Activated B cell treated with CpG ODN at 0.5 μM for 24 hours (primary cell): ENCODE data around the gene MOCS3. TPM values are rescaled to one million over a fixed set of nuclear protein-coding genes. Genes with fewer than 3 reads are reported as not detected.

ENCODE experiments used
- ATAC-seq: fragments of 200-7000 bp; cut with Tn5 transposase; one replicate; pipeline ENCODE4 v1.10.0; 2021; ENCODE audit warnings: low read depth, mild to moderate bottlenecking, moderate library complexity
- CTCF ChIA-PET: fragments of 350-600 bp; sonication (Branson Sonifier 250); formaldehyde crosslinking; loops from one replicate; lab custom pipeline; 2021; ENCODE audit warnings: antibody characterized with exemption; lab: Charles Lee
- POLR2A ChIA-PET: fragments of 350-600 bp; sonication (Branson Sonifier 250); formaldehyde crosslinking; loops from one replicate; lab custom pipeline; 2021; ENCODE audit warnings: antibody characterized with exemption; lab: Charles Lee
- DNase-seq: peaks from one replicate; pipeline ENCODE4 v3.0.0; 2022
- H3K27ac Mint-ChIP-seq: one replicate; pipeline ENCODE4 v1.8.0; 2020; ENCODE audit warnings: mixed read lengths
- H3K27me3 Mint-ChIP-seq: one replicate; pipeline ENCODE4 v1.8.0; 2021; ENCODE audit warnings: mixed read lengths
- H3K36me3 Mint-ChIP-seq: one replicate; pipeline ENCODE4 v1.8.0; 2021; ENCODE audit warnings: low read depth, mixed read lengths
- H3K4me1 Mint-ChIP-seq: one replicate; pipeline ENCODE4 v1.8.0; 2021; ENCODE audit warnings: mixed read lengths
- H3K4me3 Mint-ChIP-seq: one replicate; pipeline ENCODE4 v1.8.0; 2020; ENCODE audit warnings: mild to moderate bottlenecking, mixed read lengths
- H3K9me3 Mint-ChIP-seq: one replicate; pipeline ENCODE4 v1.8.0; 2020; ENCODE audit warnings: mixed read lengths
- intact Hi-C: fragments of 100-400 bp; cut with micrococcal nuclease; formaldehyde crosslinking; loops from one replicate; pipeline ENCODE4 v1.15.1; 2024
- total RNA-seq: library from RNA; stranded (reverse); gene quantifications from 2 replicates; pipeline ENCODE4 v1.2.3, GENCODE V29; 2022
- TF ChIP-seq, protein P1 (sequence below): fragments of 200-600 bp; IDR thresholded peaks from one replicate; pipeline ENCODE4 v1.8.0; 2022; ENCODE audit warnings: antibody characterized with exemption, mild to moderate bottlenecking

MOCS3 gene
- total RNA-seq, 1 donor from 2014 or later: 8.1 TPM

- TF ChIP-seq, protein P1, sequence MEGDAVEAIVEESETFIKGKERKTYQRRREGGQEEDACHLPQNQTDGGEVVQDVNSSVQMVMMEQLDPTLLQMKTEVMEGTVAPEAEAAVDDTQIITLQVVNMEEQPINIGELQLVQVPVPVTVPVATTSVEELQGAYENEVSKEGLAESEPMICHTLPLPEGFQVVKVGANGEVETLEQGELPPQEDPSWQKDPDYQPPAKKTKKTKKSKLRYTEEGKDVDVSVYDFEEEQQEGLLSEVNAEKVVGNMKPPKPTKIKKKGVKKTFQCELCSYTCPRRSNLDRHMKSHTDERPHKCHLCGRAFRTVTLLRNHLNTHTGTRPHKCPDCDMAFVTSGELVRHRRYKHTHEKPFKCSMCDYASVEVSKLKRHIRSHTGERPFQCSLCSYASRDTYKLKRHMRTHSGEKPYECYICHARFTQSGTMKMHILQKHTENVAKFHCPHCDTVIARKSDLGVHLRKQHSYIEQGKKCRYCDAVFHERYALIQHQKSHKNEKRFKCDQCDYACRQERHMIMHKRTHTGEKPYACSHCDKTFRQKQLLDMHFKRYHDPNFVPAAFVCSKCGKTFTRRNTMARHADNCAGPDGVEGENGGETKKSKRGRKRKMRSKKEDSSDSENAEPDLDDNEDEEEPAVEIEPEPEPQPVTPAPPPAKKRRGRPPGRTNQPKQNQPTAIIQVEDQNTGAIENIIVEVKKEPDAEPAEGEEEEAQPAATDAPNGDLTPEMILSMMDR: no peak
- peaks cover 21% of the 10 kb centered on the region for H3K27me3 Mint-ChIP-seq
- H3K4me1 Mint-ChIP-seq: no peaks in the 10 kb centered on the region
- H3K27ac Mint-ChIP-seq: no peak overlapping the region
- peaks cover 6% of the 10 kb centered on the region for H3K36me3 Mint-ChIP-seq
- ATAC-seq (no peak), DNase-seq (no peak)
- H3K4me3 Mint-ChIP-seq: no peak overlapping the region
- ChIA-PET POLR2A (interaction anchor here (0.7 kb wide), 1 partner anchor 11 kb away, joined by 3 read pairs; no protein-coding TSS in a partner anchor), CTCF (no interaction called here)
- H3K9me3 Mint-ChIP-seq: no peaks in the 10 kb centered on the region
- intact Hi-C loops: no loop called here
These were observed 43.0 kb downstream of the MOCS3 start for GRCh38 chr20:51001430-51002265.

GRCh38 chr20:51002633-51003032 is 44.0 kb downstream of the MOCS3 start:
- TF ChIP-seq, protein P1: no peak
- ATAC-seq: no peak
- intact Hi-C loops: no loop called here
- Mint-ChIP-seq H3K27me3 (peaks cover 21% of the 10 kb centered on the region), H3K9me3 (no peaks in the 10 kb centered on the region), H3K27ac (no peak overlapping the region), H3K36me3 (peaks cover 6% of the 10 kb centered on the region), H3K4me1 (no peaks in the 10 kb centered on the region), H3K4me3 (no peak overlapping the region)
- DNase-seq: no peak
- CTCF ChIA-PET: no interaction called here
- POLR2A ChIA-PET: no interaction called here

GRCh38 chr20:51003753-51004152 is 45.1 kb downstream of the MOCS3 start:
- ChIA-PET POLR2A (no interaction called here), CTCF (no interaction called here)
- peaks cover 6% of the 10 kb centered on the region for H3K36me3 Mint-ChIP-seq
- no peaks in the 10 kb centered on the region for H3K4me1 Mint-ChIP-seq
- no peak for DNase-seq
- intact Hi-C loops: no loop called here
- ATAC-seq: no peak
- no peak overlapping the region for H3K27ac Mint-ChIP-seq
- no peaks in the 10 kb centered on the region for H3K9me3 Mint-ChIP-seq
- H3K4me3 Mint-ChIP-seq: no peak overlapping the region
- TF ChIP-seq, protein P1: no peak
- H3K27me3 Mint-ChIP-seq: peaks cover 20% of the 10 kb centered on the region

- no peak for DNase-seq
These were observed 45.7 kb downstream of the MOCS3 start for GRCh38 chr20:51004305-51004727.

GRCh38 chr20:51004781-51005180 is 46.2 kb downstream of the MOCS3 start:
- no peak overlapping the region for H3K4me3 Mint-ChIP-seq
- POLR2A ChIA-PET: no interaction called here

More at GRCh38 chr20:51004305-51004727, 45.7 kb downstream of the MOCS3 start:
- peaks cover 6% of the 10 kb centered on the region for H3K36me3 Mint-ChIP-seq
- H3K27ac Mint-ChIP-seq: no peak overlapping the region
- TF ChIP-seq, protein P1: no peak
- ATAC-seq: no peak
- H3K27me3 Mint-ChIP-seq: peaks cover 15% of the 10 kb centered on the region
- ChIA-PET CTCF (no interaction called here), POLR2A (no interaction called here)
- no peak overlapping the region for H3K4me3 Mint-ChIP-seq
- H3K9me3 Mint-ChIP-seq: no peaks in the 10 kb centered on the region
- intact Hi-C loops: no loop called here
- no peaks in the 10 kb centered on the region for H3K4me1 Mint-ChIP-seq

More at GRCh38 chr20:51004781-51005180, 46.2 kb downstream of the MOCS3 start:
- CTCF ChIA-PET: no interaction called here
- Mint-ChIP-seq H3K4me1 (no peaks in the 10 kb centered on the region), H3K9me3 (no peaks in the 10 kb centered on the region), H3K36me3 (peaks cover 6% of the 10 kb centered on the region), H3K27me3 (peaks cover 12% of the 10 kb centered on the region), H3K27ac (no peak overlapping the region)
- no peak for DNase-seq
- intact Hi-C loops: no loop called here
- ATAC-seq: no peak
- TF ChIP-seq, protein P1: no peak
